ENCODE data around the gene ANO10.
"Not testable (repeated sequence)": the region's sequence is repeated elsewhere in the genome, so short reads cannot be mapped to it uniquely, and the experiment has no call there.

Gene ANO10

GRCh38 chr3:43462566-43462965 is 159.2 kb downstream of the ANO10 start:
- DNase-seq = not testable (repeated sequence)

- no peak for DNase-seq
Observed at GRCh38 chr3:43461345-43461744, 160.5 kb downstream of the ANO10 start.

DNA sequence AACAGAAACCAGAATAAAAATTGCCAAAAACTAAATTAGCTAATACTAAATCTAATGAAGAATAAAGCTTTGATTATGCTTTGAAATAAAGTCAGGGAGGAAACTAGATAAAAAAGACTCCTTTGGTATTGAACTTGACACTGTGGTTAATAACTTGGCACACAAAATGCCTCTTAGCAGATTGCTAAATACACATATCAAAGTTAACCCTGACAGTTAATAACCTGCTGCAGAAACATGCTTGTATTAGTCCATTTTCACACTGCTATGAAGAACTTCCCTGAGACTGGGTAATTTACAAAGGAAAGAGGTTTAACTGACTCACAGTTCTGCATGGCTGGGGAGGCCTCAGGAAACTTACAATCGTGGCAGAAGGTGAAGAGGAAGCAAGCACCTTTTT is 164.8 kb downstream of the ANO10 start:
- DNase-seq = not testable (repeated sequence)

- DNase-seq = no peak
Observed at GRCh38 chr3:43455233-43455632, 166.6 kb downstream of the ANO10 start.

DNA sequence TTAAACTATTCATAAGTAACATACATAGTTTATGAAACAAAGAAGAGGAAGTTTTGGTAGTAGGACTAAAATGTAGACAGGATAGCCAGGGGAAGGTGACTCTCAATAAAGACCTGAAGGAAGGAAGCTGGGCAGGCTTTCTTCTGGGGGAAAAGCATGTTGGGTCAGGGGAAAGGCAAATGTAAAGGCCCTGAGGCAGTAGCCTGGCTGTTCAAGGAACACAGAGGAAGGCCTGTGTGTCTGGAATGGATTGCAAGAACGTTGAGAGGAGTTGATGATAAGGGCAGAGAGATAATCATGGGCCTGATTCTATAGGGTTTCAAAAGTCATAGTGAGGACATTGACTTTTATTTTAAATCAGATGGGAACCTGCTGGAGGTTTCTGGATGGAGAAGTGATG is 167.8 kb downstream of the ANO10 start:
- DNase-seq = no peak

GRCh38 chr3:43451670-43452254 is 170.0 kb downstream of the ANO10 start:
- DNase-seq = no peak

GRCh38 chr3:43448098-43448497 is 173.7 kb downstream of the ANO10 start:
- DNase-seq = no peak

DNA sequence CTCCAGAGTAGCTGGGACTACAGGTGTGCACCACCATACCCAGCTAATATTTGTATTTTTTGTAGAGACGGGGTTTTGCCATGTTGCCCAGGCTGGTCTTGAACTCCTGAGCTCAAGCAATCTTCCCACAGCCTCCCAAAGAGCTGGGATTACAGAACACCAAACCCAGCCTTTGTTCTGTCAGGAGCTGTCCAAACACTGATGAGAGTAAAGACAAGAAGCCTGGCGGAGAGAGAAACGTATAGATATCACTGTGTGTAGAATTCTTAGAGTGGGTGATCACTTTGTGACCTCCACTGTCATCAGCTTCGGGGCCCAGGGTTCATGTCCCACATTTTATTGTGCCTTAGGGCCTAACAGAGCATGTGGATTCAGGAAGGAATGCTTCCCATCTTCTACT is 176.0 kb downstream of the ANO10 start:
- no peak for DNase-seq

DNA sequence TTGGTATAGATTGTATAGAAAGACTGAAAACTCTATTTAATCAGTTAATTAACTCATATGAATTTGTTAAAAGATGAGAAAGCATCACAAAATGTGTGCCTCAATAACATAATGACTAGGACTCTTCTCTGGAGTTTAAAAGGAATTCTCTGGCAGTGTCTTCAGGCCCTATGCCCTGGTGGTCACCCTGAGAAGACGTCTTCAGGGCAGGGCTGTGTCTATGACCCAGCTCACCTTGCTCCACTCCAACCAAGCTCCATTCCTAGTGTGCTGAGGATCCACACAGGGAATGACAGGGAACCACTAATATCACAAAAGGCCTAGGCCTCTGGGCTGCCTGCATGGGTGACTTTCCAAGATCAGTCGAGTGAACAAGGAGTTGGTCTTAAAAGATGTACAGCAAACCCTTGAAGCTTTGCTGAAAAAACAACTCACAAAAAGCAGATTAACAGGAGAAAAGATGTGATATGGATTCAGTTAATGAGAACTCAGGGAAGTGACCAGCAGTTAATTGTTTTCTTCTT is 178.9 kb downstream of the ANO10 start:
- no peak for DNase-seq

GRCh38 chr3:43436507-43437140 is 185.2 kb downstream of the ANO10 start:
- no peak for DNase-seq

- DNase-seq = no peak
Observed at GRCh38 chr3:43435706-43436105, 186.1 kb downstream of the ANO10 start.

- DNase-seq = no peak
Observed at GRCh38 chr3:43434431-43434830, 187.4 kb downstream of the ANO10 start.

DNA sequence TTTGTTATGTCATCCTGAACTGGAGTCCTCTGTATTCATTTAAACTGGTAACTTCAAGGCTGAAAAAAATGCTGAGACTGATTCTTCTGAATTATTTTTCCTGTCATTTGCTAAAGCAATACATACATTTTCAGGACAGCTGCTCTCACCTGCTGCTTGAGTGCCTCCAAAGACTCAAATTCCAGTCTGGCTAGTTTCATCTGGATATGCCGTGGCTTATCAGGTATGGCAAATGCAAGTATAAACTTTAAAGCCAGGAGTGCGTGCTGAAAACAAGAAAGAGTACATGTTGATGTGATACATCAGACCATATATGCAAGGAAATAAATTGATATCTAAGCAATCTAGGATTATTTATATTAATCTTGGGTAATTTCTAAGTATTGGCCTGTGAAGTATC is 189.3 kb downstream of the ANO10 start:
- no peak for DNase-seq

GRCh38 chr3:43426388-43426787 is 195.4 kb downstream of the ANO10 start:
- no peak for DNase-seq

DNA sequence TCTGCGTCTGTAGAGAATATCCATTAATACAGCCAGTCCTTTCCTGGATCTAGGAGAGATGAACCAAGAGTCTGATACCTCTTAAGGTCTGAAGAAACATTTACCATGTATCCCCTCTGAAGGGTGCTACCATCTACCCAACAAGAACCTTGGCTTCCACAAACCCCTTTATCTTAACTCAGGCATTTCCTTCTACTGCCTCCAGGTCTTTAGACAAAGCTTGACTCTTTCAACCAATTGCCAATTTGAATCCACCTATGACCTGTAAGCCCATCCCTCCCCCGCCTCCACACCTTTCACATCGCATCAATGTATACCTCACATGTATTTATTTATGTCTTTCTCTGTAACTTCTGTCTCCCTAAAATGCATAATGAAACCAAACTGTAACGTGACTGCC is 196.0 kb downstream of the ANO10 start:
- DNase-seq = no peak

GRCh38 chr3:43423639-43424038 is 198.2 kb downstream of the ANO10 start:
- DNase-seq = no peak

GRCh38 chr3:43423142-43423541 is 198.7 kb downstream of the ANO10 start:
- DNase-seq = no peak

DNA sequence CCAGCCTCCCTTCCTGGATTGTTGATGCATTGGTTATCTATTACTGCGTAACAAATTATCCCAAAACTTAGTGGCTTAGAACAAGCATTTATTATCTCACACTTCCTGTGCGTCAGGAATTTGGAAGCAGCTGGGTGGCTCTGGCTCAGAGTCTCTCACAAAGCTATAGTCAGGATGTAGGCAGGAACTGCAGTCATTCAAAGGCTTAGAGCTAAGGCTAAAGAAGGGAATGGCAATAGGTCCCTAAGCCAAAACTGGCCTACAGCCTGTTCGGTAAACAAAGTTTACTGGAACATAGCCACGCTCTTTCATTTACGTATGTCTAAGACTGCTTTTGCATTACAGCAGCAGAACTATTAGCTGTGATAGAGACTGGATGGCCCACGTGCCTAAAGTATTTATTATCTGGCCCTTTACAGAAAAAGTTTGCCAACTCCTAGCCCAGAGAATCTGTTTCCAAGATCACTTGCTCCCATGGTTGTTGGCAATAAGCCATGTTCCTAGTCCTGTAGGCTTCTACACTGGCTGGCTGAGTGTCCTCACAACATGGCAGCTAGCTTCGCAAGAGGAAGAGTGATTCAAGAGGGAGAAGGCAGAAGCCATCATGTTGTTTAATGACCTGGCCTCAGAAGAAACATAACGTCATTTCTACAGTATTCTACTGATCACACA is 203.1 kb downstream of the ANO10 start:
- DNase-seq = no peak

DNA sequence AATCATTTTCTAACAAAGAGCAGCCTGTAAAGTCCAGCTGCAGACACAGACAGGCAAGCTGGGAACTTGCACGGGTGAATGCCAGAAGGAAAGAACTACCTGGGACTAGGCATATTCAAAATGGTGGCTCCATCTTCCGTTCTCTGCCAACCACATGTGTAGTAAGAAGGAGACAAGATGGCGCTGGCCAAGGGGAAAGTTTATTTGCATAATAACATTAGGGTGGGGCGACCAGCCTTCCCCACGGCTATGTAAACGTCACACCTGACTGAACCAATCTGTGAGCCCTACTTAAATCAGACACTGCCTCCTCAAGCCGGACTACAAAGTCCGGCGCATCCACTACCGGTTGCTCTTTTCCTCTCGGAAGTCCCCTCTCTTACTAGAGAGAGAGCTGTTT is 204.7 kb downstream of the ANO10 start:
- DNase-seq = no peak

DNA sequence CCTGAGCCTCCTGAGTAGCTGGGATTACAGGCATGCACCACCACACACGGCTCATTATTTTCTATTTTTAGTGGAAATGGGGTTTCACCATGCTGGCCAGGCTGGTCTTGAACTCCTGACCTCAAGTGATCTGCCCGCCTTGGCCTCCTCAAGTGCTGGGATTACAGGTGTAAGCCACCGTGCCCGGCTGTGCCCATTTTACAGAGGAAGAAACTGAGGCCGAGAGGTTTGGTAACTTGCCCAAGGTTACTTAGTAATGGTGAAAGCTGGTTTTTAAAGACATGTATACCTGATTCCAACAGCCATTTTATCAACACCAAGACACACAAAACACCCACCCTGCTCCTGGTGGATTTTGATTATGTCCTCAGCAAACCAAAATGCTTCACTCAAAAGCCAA is 206.7 kb downstream of the ANO10 start:
- no peak for DNase-seq

DNA sequence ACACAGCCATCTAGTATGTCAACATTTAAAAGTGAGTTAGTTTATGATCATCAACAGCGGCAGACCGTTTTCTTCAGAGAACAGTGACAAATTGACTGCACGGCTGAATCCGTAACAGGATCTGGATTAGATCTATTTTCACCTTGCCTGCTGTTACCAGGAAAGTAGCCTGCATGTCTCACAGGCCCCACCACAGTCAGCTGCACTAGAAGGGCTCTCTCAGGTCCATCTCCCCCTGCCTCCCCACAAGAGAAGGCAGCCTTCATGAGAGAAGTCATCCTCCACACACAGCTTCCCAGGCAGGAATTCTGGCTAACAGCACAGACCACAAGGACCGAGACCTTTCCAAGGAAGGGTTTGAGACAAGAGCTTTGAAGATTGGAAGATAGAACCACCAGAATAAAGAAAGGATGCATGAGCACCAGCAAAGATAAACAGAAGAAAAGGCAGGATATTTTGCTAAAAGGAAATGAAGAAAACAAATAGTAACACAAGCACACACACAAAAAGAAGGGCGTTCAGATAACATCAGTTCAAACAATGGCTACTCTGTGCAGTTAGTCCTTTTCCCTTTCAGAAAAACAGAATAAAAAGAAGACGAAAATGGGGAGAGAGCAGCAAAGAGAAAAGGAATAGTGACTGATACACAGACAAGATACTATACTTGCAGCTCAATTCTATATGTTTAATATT is 208.0 kb downstream of the ANO10 start:
- DNase-seq = no peak

DNA sequence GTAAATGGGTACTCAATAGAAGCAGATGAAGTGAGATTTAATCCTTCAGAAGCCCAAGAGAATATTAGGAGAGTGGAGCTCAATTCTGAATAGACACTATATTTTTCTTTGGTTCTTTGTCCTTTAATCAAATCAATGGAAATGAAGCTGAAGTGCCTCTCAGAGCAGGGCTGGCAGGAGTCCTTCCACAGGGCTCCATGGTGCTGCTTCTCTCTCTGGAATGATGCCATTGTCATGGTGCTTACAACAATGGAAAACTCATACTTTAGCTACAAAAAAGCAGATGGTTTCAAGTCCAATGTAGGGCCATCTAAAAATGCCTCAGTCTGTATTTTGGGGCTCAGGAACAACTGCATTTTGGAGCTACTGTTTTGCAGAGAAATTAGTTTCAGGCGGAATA is 210.4 kb downstream of the ANO10 start:
- peak; percentile 43 for DNase-seq

DNA sequence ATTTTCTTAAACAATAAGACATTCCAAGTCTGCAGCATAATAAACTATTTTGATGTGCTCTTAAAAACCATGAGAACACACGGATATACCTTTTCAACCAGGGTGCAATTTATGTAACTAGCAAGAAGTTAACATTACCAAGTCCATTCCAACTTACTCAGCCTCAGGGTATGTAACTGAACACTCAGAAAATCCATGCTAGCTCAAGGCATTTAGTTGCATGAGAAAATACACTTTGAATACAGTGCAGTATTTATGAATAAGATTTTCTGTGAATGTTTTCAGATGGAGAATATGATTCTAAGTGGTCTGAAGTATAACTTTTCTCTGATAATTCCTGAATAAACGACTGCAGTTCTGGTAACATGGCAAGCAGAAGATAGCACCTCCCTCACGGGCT is 211.2 kb downstream of the ANO10 start:
- DNase-seq = no peak

DNA sequence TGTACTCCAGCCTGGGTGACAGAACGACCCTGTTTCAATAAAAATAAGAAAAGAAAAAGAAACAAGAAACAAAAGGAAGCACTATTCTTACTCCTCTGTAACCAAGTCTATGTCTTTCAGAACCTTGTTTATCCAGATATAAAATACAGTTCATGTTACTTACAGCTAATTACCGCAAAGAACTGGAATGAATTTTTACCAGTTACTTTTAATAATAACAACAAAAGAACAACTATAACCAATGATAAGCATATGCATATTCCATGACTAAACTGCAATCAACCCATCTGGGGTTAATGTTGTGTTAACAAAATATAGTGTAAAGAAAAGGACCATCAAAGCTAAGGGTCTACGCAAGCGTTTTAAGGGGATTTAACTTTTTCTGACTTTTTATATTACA is 212.3 kb downstream of the ANO10 start:
- no peak for DNase-seq
